Measurements from ENCODE around the gene NYNRIN.

DNA sequence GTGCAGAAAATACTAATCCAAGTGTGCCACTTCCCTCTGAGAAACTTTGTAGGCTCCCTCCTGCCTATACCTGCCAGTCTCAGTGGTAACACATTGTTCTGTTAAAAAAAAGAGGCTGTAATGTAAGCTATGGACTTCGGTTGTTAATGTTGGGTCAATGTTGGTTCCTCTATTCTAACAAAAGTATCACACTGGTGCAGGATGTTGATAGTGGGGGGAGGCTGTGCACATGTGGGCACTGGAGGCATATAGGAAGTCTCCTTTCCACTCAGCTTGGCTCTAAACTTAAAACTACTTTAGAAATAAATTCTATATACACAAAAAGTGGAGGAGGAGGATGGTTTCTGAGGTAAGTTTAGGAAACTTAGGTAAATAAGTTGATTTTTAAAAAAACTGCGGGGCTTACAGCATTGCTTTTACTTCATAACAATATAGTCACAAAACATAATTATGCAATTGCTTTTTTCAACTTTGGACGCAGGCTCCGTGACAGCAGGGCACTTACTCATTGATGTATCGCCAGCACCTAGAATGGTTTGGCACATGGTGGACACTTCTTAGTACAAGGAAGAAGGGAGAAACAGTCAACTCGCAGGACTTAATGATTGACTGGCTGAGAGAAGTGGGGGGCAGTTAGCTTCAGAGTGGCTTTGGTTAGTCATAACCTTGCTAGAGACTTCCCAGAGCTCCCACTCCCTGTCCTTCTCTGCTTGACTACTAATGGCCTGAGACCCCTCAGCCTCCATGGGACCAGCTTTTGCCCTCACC, 7.9 kb upstream of the NYNRIN start:
- TF ChIP-seq, protein P1, sequence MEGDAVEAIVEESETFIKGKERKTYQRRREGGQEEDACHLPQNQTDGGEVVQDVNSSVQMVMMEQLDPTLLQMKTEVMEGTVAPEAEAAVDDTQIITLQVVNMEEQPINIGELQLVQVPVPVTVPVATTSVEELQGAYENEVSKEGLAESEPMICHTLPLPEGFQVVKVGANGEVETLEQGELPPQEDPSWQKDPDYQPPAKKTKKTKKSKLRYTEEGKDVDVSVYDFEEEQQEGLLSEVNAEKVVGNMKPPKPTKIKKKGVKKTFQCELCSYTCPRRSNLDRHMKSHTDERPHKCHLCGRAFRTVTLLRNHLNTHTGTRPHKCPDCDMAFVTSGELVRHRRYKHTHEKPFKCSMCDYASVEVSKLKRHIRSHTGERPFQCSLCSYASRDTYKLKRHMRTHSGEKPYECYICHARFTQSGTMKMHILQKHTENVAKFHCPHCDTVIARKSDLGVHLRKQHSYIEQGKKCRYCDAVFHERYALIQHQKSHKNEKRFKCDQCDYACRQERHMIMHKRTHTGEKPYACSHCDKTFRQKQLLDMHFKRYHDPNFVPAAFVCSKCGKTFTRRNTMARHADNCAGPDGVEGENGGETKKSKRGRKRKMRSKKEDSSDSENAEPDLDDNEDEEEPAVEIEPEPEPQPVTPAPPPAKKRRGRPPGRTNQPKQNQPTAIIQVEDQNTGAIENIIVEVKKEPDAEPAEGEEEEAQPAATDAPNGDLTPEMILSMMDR (IDR thresholded peaks at IDR 0.05): no peak
- TF ChIP-seq POLR2A (IDR thresholded peaks at IDR 0.05): no peak
- TF ChIP-seq EP300 (IDR thresholded peaks at IDR 0.05): no peak
